Amniotic epithelial cell (primary cell): ENCODE data around the gene EPHB1.
"Not testable (repeated sequence)": the region's sequence is repeated elsewhere in the genome, so short reads cannot be mapped to it uniquely, and the experiment has no call there.

Experiments
- DNase-seq: peaks from one replicate; pipeline ENCODE4 v3.0.0-alpha.2; 2010; ENCODE audit warnings: low read depth

Gene EPHB1

DNA sequence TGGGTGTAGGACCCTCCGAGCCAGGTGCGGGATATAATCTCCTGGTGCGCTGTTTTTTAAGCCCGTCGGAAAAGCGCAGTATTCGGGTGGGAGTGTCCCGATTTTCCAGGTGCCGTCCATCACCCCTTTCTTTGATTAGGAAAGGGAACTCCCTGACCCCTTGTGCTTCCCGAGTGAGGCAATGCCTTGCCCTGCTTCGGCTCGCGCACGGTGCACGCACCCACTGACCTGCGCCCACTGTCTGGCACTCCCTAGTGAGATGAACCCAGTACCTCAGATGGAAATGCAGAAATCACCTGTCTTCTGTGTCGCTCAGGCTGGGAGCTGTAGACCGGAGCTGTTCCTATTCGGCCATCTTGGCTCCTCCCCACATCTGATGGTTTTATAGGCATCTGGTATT, 210.6 kb downstream of the EPHB1 start:
- DNase-seq: not testable (repeated sequence)

DNA sequence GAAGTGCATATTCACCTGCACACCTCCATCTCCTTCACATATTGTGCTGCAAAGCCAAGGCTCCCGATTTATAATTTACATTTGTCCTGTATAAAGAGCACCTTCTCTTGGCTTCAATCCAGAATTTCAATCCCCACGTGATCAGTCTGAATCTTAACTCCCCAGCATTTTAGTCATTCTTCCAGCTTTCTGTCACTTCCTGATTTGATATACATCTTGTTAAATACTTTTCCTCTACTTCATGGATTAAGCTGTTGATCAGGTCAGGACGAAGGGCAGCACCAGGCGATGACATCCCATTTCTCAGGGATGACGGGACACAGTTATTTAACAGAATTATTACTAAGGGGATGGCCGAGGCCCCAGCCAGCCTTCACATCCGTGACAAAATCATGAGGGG, 212.5 kb downstream of the EPHB1 start:
- DNase-seq: no peak

DNA sequence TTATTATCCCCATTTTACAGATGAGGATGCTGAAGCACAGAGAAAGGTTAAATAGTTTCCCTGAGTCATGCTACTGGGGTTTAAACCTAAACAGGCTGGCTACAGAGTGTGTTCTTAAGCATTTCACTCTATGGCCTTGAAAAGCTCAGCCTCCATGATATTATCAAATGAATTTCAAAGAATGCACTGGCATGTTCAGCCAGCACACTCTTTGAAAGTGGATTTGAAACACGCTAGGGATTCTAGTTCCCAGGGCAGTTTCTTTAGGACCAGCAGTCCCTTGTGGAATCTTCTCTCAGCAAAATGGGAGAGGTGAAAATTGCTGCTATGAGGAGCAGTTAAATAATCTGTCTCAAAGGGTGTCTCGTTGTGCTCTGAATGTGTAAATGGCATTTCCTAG, 213.3 kb downstream of the EPHB1 start:
- no peak for DNase-seq

DNA sequence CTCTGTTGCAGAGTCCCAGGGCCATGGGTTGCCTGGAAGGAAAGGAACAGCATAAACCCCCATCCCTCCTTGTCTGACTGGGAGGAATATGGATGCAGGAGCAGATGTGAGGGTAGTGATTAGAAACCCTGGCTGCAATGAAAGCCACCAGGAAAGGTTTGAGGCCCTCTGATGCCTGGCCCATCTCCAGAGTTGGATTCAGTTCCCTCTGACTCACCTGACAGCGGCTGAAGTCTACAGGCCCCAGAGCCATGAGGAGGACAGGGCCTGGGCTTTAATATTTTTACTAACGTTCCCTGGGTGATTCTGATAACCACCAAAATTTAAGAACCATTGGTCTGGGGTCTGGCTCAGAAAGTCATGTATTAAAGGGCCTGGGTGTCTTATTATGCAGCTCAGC, 214.0 kb downstream of the EPHB1 start:
- no peak for DNase-seq

- DNase-seq: no peak
Measured at GRCh38 chr3:135012101-135012500, 217.0 kb downstream of the EPHB1 start.

DNA sequence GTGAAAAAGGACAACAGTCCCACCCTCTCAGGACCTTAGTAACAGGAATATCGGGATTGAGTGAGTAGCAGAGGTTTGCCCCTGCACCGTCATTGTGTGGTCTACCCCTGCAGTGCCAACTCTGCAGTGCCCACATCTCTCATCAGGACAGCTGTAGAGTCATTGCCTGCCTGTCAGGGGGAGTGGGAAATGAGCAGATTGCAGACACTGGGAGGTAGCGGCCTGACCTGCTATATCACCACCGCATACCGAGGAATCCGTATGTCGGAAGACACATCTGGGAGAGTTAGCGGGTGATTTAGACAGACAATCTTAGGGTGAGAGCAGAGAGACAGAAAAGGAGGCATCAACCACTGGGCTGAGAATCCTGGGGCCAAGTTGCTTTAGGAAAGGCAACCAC, 218.1 kb downstream of the EPHB1 start:
- no peak for DNase-seq

DNA sequence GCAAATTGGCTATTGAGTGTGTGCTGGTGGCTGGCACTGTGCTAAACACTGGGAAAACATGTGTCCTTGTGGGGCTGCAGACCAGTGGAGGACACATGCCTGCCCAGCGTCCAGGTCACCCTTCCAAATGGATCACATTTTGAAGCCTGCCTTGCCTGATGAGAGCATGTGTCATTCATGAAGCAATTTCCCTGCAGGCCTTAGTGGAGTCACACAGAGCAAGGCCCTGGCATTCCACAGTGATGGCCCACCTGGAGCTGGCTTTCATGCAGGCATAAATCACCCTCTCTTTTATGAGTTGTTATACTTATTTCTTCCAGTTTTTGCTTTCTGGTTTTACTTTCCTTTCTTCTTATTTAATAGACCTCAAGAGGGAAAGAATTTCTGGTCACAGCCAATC, 219.5 kb downstream of the EPHB1 start:
- DNase-seq: no peak

DNA sequence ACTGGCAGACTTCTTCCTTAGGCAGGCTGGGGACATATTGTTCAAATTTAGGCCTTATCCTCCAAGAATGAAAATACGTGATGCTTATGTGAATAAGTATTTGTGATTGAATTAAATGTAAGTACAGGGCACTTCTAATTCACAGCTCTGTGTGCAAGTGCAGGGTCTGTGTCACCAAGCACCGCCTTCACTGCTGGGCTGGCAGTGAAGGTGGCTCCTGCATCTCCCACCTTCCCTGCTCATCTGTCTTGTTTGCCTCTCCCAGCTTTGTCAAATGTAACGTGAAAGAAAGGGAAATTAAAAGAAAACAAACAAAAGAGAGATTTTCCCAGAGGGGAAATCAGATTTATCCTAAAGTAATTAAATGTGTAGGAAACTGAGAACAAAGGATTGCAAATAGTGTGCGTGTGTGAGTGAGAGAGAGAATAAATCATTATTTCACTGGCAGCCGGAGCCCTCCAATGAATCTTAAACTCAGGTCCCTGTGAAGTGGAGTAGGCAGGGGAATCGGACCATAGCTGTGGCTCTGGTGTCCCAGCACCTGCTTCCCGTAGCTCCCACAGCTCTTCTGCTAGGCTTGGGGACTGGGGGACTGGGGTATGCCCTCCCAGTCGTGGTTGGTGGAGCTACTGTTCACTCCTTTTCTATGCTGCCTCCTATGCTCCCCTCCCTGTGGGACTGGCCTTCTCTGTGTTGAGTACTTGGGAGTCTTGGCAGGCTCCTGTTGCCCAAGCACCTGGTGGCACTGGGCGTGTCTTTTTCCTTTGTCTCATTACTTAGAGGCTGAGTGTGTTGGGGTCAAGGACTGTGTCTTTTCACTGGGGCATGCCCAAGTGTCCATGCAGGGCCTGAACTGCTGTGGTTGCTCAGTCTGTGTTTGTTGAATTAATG, 222.2 kb downstream of the EPHB1 start:
- no peak for DNase-seq

DNA sequence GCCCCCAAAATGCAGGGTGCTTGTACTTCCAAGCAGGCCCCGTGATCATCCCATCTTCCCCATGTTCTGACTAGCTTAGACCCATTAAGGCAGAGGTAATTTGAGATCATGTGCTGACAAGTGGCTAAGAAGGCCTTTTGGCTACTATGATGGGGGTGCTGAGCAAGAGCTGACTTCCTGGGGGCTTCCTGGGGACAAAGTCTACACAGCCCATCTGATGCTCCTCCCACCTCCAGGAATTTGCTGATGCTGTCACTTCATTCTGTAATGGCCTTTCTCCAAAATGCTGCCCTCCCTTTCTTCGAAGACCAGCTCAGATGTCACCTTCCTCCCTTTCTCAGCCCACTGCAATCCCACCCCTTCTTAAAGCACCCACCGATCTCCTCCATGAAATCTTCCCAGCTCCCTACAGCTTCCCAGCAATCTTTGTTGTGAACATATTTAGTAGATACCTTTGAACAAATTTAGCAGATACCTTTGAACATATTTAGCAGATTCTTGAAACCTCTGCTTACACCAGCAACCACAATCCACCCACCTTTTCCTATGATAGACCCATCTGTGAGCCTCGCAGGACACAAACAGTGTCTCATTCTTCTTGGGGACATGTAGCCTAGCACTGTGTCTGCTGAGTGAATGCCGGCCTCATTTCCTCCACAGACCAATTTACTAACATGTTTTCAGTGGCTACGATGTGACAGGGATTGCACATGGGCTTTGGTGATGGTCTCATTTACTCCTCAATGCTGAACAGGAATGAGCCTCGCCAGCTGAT, 223.3 kb downstream of the EPHB1 start:
- DNase-seq: no peak

GRCh38 chr3:135020181-135020580, 225.1 kb downstream of the EPHB1 start:
- no peak for DNase-seq

DNA sequence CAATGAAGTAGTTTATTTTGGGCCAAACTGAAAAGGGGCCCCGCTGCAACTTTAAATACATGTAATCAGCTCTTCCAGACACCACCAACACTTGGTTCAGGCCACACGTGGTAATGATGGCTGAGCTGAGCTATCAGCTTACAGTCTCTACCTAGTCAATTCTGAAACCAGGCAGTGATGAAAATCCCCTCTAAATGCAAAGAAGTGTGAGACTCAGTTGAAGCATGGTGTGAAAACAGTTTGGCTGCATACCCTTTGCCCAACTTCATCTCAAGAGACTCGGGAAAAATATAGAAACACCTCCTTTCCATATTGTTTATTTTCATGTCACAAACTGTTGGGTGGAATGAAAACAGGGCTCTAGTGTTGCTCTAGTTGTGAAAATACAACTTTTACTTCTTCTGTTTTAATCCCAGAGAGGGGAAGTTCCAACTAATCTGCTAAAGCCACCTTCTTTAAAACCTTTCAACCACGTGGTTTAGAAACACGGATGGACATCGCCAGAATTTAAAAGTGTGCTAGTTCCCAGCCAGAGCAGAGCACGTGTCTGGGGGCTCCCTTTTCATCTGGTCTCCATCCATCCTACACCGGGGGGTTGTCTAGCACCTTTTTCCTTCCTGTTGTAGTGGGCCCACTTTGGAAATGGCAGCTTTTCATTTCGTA, 229.1 kb downstream of the EPHB1 start:
- DNase-seq: no peak

GRCh38 chr3:135030768-135031615, 235.9 kb downstream of the EPHB1 start:
- not testable (repeated sequence) for DNase-seq

DNA sequence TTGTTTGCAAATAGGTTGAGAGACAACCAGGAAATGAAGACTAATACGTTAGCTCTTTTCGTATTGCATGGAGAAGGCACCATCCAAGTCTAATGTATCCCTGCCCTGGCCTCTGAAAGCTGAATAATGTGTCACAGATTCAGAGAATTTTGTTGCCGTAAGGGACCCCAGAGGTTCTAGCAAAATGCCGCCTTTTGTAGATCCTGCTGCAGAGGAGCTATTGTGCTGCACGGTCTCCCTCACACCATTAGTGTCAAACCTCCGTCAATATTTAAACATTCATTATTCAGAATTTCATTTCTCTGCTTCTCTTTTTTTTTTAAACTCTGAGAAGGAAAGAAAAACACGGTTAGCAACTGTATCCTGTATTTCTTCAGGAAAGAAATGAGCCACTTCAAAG, 238.7 kb downstream of the EPHB1 start:
- no peak for DNase-seq

GRCh38 chr3:135034291-135034768, 239.3 kb downstream of the EPHB1 start:
- no peak for DNase-seq

DNA sequence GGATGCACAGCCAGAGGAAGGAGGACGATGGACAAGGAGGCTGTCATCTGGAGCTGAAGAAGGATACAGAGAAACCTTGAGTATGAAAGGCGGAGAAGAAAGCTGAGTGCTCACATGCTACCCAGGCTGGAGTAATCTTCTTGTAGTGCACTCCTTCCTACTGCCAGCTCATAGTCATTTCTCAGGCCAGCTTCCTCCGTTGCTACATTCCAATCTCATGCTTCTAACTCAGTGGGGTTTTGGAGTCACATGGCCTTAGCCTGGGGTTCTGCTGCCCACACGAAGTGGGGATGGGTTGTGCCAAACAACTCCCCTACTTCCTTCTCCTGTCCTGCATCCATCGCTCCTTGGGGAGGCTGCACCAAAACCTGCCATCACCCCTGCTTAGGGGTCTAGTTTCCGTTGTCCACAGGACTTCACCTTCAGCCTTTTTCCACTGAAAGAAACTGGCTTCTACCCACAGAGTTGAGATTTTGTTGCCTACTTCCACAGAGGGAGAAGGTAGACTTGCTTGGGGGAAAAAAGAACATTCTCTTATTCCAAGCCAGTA, 239.9 kb downstream of the EPHB1 start:
- DNase-seq: no peak

DNA sequence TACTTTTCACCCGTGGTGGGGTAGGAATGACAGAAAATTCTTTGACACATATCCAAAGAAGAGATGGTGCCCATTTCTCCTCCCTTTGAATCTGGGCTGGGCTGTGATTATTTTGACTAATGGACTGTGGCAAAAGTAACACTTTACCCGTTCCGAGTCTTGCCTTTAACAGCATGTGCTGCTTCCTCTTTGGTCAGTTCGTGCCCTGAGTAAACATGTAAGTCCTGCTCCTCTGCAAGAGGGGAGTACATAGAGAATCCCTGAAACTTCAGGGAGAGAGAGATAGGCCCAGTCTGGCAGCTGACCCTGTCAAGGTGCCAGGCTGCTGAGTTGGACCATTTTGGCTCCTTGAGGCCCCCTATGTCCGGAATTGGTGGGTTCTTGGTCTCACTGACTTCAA, 243.1 kb downstream of the EPHB1 start:
- no peak for DNase-seq

DNA sequence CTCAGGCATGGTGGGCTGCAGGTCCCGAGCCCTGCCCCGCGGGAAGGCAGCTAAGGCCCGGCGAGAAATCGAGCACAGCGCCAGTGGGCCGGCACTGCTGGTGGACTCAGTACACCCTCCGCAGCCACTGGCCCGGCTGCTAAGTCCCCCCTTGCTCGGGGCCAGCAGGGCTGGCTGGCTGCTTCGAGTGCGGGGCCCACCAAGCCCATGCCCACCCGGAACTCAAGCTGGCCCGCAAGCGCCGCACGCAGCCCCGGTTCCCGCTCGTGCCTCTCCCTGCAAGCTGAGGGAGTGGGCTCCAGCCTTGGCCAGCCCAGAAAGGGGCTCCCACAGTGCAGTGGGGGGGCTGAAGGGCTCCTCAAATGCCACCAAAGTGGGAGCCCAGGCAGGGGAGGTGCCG, 244.5 kb downstream of the EPHB1 start:
- DNase-seq: not testable (repeated sequence)

- no peak for DNase-seq
Measured at GRCh38 chr3:135040321-135041240, 245.5 kb downstream of the EPHB1 start.

DNA sequence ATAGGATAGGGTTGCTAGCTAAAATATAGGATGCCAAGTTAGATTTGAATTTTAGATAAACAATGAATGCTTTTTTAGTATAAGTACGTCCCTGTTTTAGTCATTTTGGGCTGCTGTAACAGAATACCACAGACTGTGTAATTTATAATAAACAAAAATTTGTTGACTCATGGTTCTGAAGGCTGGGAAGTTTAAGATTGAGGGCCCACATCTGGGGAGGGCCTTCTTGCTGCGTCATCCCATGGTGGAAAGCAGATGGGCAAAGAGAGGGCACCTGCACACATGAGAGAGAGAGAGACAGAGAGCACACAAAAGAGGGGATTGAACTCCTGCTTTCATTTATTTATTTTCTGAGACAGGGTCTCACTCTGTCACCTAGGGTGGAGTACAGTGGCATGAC, 246.5 kb downstream of the EPHB1 start:
- no peak for DNase-seq

DNA sequence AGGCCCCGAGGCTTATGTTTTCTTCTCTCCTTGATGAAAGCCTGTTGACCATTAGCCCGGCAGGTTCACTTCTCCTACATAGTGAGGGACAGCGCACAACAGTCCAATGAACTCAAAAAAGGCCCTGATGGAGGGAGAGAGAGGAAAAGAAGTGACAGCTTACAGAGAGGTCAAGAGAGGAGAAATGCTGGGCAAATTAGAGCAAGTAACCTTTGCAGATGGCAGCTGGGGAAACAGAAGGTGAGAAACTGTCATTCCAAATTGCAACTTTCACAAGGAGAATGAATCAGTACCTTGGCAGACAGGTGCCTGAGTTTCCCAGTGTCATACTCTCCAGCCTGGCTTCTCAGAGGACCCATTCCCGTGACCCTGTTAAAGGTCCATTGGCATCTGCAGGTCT, 252.0 kb downstream of the EPHB1 start:
- no peak for DNase-seq
